HEK293T (cell line): ENCODE results near the gene PLCH2.

Source experiments
- NFRKB ChIP-seq: fragments of 450-650 bp; IDR thresholded peaks from 2 replicates; pipeline ENCODE4 v1.6.1; 2016; ENCODE audit warnings: mild to moderate bottlenecking, moderate library complexity
- SUZ12 ChIP-seq: fragments of 450-650 bp; IDR thresholded peaks from 2 replicates; pipeline ENCODE4 v1.6.1; 2016; ENCODE audit warnings: mild to moderate bottlenecking

DNA sequence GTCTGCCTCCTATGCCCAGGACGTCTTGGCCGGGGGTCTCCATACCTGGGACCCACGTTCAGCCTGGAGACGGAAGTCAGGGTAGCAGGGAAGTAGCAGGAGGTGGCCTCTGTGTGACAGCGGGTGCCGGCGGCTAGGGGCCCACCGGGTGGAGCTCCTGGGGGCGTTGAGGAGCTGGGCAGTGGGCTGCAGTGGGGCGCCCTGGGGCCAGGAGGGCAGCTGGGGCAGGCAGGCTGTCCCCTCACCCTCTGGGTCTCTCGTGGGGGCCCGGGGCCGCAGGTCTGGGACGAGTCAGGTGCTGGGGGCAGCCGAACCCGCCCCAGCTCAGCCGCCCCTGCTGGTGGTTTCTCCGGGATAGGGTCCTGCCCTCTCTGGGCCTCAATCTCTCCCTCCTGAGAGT is 49.0 kb upstream of the PLCH2 start:
- TF ChIP-seq SUZ12 (no peak), NFRKB (no peak)
